Measurements from ENCODE around the gene SMARCC2. TPM values are rescaled to one million over a fixed set of nuclear protein-coding genes. Genes with fewer than 3 reads are reported as not detected.

Gene SMARCC2
- polyA plus RNA-seq, 2 of the 4 experiments (the other 2 are of a cell fraction) = 51.9 to 83.9 TPM

GRCh38 chr12:56216461-56216860 lies 27.2 kb upstream of the SMARCC2 start:
- DNase-seq (ENCODE audit: low read depth in 1 of 2, low spot score in 1 of 2) (no peak), ATAC-seq (no peak), FAIRE-seq (no peak)
- POLR2A ChIA-PET = no interaction called here
- WGBS (ENCODE audit: missing lambda C conversion rate) = 90% methylated on average over 3 of the region's 3 CpGs
- Histone ChIP-seq H3K4me1 (peaks cover 9% of the 10 kb centered on the region; the same call in 1 of the 3 replicates), H3K4me3 (no peak overlapping the region), H3K4me2 (no peak overlapping the region), H3K27ac (no peak overlapping the region), H3K9me3 (no peaks in the 10 kb centered on the region)
- TF ChIP-seq SMC3 (IDR thresholded peaks at IDR 0.05) (no peak), POLR2A (IDR thresholded peaks at IDR 0.05; ENCODE audit: low read length) (no peak), CHD2 (IDR thresholded peaks at IDR 0.05; ENCODE audit: low read length, partially characterized antibody) (no peak), USF2 (IDR thresholded peaks at IDR 0.05) (no peak), HES2 (IDR thresholded peaks at IDR 0.05) (no peak), PBX3 (IDR thresholded peaks at IDR 0.05) (no peak), NPAS2 (CRISPR knock-in tag; IDR thresholded peaks at IDR 0.05; ENCODE audit: borderline replicate concordance) (no peak), ZC3H11A (IDR thresholded peaks at IDR 0.05) (no peak), NR3C1 (IDR thresholded peaks at IDR 0.05) (no peak), HDAC2 (IDR thresholded peaks at IDR 0.05) (no peak)
- CTCF ChIA-PET = interaction anchor here (0.6 to 3.4 kb wide), 9 partner anchors 10 to 1067 kb away, joined by 3 to 17 read pairs (median 3); partner anchors contain the start of genes ANKRD52 and SMARCC2

- ChIA-PET CTCF (interaction anchor here (0.6 to 1.2 kb wide), 7 partner anchors 9 to 321 kb away, joined by 3 to 8 read pairs (median 3); partner anchors contain the start of genes ANKRD52 and SMARCC2), POLR2A (no interaction called here)
- FAIRE-seq (no peak), DNase-seq (ENCODE audit: low read depth in 1 of 2, low spot score in 1 of 2) (no peak), ATAC-seq (no peak)
- no peak overlapping the region for H3K27ac ChIP-seq
- TF ChIP-seq KDM5A (IDR thresholded peaks at IDR 0.05) (no peak), ESRRA (IDR thresholded peaks at IDR 0.05; ENCODE audit: borderline replicate concordance, low read length) (no peak), ZNF302 (CRISPR knock-in tag; IDR thresholded peaks at IDR 0.05) (no peak), CHD4 (IDR thresholded peaks at IDR 0.05; ENCODE audit: borderline replicate concordance) (no peak), ATOH8 (CRISPR knock-in tag; IDR thresholded peaks at IDR 0.05; ENCODE audit: low read depth) (no peak), CHD2 (IDR thresholded peaks at IDR 0.05; ENCODE audit: low read length, partially characterized antibody) (no peak), RARB (CRISPR knock-in tag; IDR thresholded peaks at IDR 0.05) (no peak), NFE2L2 (conservative IDR thresholded peaks at IDR 0.05; ENCODE audit: low read length) (no peak), MYC (IDR thresholded peaks at IDR 0.05; ENCODE audit: borderline replicate concordance, low read length) (no peak)
- no peaks in the 10 kb centered on the region for H3K9me3 ChIP-seq
- H3K4me1 ChIP-seq = no peaks in the 10 kb centered on the region
- no peak overlapping the region for H3K4me2 ChIP-seq
- H3K4me3 ChIP-seq = no peak overlapping the region
- WGBS (ENCODE audit: missing lambda C conversion rate) = 90% methylated on average over 5 of the region's 5 CpGs
Measured at GRCh38 chr12:56213878-56214277, 24.6 kb upstream of the SMARCC2 start.

- no peak overlapping the region for H3K4me2 ChIP-seq
- ATAC-seq (no peak), FAIRE-seq (no peak), DNase-seq (ENCODE audit: low read depth in 1 of 2, low spot score in 1 of 2) (no peak)
- no peaks in the 10 kb centered on the region for H3K9me3 ChIP-seq
- CTCF ChIA-PET = interaction anchor here (1.0 to 3.1 kb wide), 7 partner anchors 8 to 54 kb away, joined by 3 to 25 read pairs (median 3); partner anchors contain the start of genes ANKRD52, COQ10A and RNF41
- TF ChIP-seq CEBPB (IDR thresholded peaks at IDR 0.05) = no peak
- no peak for TF ChIP-seq NR3C1 (IDR thresholded peaks at IDR 0.05)
- no peak for TF ChIP-seq NPAS2 (CRISPR knock-in tag; IDR thresholded peaks at IDR 0.05; ENCODE audit: borderline replicate concordance)
- no peak for TF ChIP-seq ESRRA (IDR thresholded peaks at IDR 0.05; ENCODE audit: borderline replicate concordance, low read length)
- TF ChIP-seq CBX8 (IDR thresholded peaks at IDR 0.05) = no peak
- TF ChIP-seq FOSB (CRISPR knock-in tag; IDR thresholded peaks at IDR 0.05) = no peak
- no peak for TF ChIP-seq MAFK (IDR thresholded peaks at IDR 0.05; ENCODE audit: partially characterized antibody)
- TF ChIP-seq FOSL2 (IDR thresholded peaks at IDR 0.05) = no peak
- TF ChIP-seq FOSL2 (CRISPR knock-in tag; IDR thresholded peaks at IDR 0.05) = no peak
- no peak for TF ChIP-seq CTCF (IDR thresholded peaks at IDR 0.05)
- TF ChIP-seq MAX (IDR thresholded peaks at IDR 0.05) = no peak
- H3K4me1 ChIP-seq = no peaks in the 10 kb centered on the region
- no peak overlapping the region for H3K27ac ChIP-seq
- POLR2A ChIA-PET = interaction anchor here (0.9 kb wide), 1 partner anchor 10 kb away, joined by 3 read pairs; the partner anchor contains the start of gene RNF41
- WGBS (ENCODE audit: missing lambda C conversion rate) = 71% methylated on average over 1 of the region's 1 CpG
- no peak overlapping the region for H3K4me3 ChIP-seq
Measured at GRCh38 chr12:56212361-56212760, 23.1 kb upstream of the SMARCC2 start.
